H1 (cell line): ENCODE measurements around the gene GARNL3. TPM values are rescaled to one million over a fixed set of nuclear protein-coding genes. Genes with fewer than 3 reads are reported as not detected.

Experiments used
- CTCF ChIA-PET: fragments of 300-600 bp; sonication (Branson Sonifier 250); formaldehyde crosslinking; loops from one replicate; lab custom pipeline; 2021; ENCODE audit not compliant: partially characterized antibody; lab: Charles Lee
- POLR2A ChIA-PET: fragments of 300-600 bp; sonication (Branson Sonifier 250); formaldehyde crosslinking; loops from one replicate; lab custom pipeline; 2021; ENCODE audit warnings: inconsistent platforms; ENCODE audit not compliant: partially characterized antibody; lab: Charles Lee
- DNase-seq, 2 experiments: peaks; one replicate each; pipeline versions ENCODE4 v3.0.0 to v3.0.0-alpha.2; 2010 to 2022; ENCODE audit warnings: low spot score in 2 of 2, low read depth in 1 of 2, mixed read lengths in 1 of 2
- FAIRE-seq: peaks from 2 replicates; lab custom pipeline; 2011; peaks lifted over from hg19 to GRCh38; lab: Jason Lieb, UNC
- H2AFZ ChIP-seq: 2 replicates; pipeline ENCODE4 v1.8.1; 2012; ENCODE audit warnings: low read length, inconsistent platforms
- H2AK5ac ChIP-seq: 2 replicates; pipeline ENCODE4 v1.6.1; 2013; ENCODE audit warnings: low read depth, low read length
- H2BK120ac ChIP-seq: replicated peaks from 2 replicates; pipeline ENCODE3; 2013; ENCODE audit warnings: low read depth, low read length, inconsistent platforms
- H2BK12ac ChIP-seq: 2 replicates; pipeline ENCODE4 v1.6.1; 2013; ENCODE audit warnings: low read depth, low read length
- H2BK15ac ChIP-seq: 2 replicates; pipeline ENCODE4 v1.6.1; 2013; ENCODE audit warnings: low read length
- H2BK20ac ChIP-seq: 2 replicates; pipeline ENCODE4 v1.6.1; 2013; ENCODE audit warnings: low read length
- H2BK5ac ChIP-seq: 2 replicates; pipeline ENCODE4 v1.6.1; 2013; ENCODE audit warnings: low read depth, low read length
- H3K14ac ChIP-seq: 2 replicates; pipeline ENCODE4 v1.6.1; 2013; ENCODE audit warnings: inconsistent platforms; ENCODE audit not compliant: insufficient read length
- H3K18ac ChIP-seq: 2 replicates; pipeline ENCODE4 v1.6.1; 2013; ENCODE audit warnings: low read length; ENCODE audit errors: extremely low read depth
- H3K23ac ChIP-seq: 2 replicates; pipeline ENCODE4 v1.6.1; 2013; ENCODE audit warnings: inconsistent platforms; ENCODE audit not compliant: insufficient read length
- H3K23me2 ChIP-seq: 2 replicates; pipeline ENCODE4 v1.6.1; 2013; ENCODE audit warnings: low read depth, low read length
- H3K27ac ChIP-seq: 2 replicates; pipeline ENCODE4 v1.6.1; 2011; ENCODE audit warnings: low read depth, low read length, inconsistent platforms
- H3K27me3 ChIP-seq, 4 experiments: replicated peaks in 1 of 4; 1 replicate in 1 of 4; 2 replicates in 3 of 4; pipeline versions ENCODE4 v1.6.1 to v1.8.1; 2011 to 2013; ENCODE audit warnings: low read length in 3 of 4, mild to moderate bottlenecking in 3 of 4, inconsistent platforms in 2 of 4, mixed read lengths in 2 of 4, moderate library complexity in 1 of 4; ENCODE audit not compliant: control insufficient read depth in 3 of 4, insufficient read depth in 3 of 4; ENCODE audit errors: extremely low read depth in 1 of 4
- H3K36me3 ChIP-seq, 4 experiments: 2 replicates each; pipeline versions ENCODE4 v1.6.1 to v1.8.1; 2011 to 2013; ENCODE audit warnings: mild to moderate bottlenecking in 4 of 4, low read length in 3 of 4, moderate library complexity in 2 of 4, control low read depth in 1 of 4, inconsistent platforms in 1 of 4; ENCODE audit not compliant: insufficient read depth in 4 of 4, control insufficient read depth in 2 of 4
- H3K4ac ChIP-seq: replicated peaks from 2 replicates; pipeline ENCODE3; 2013; ENCODE audit warnings: low read length, low read depth, mixed read lengths, inconsistent platforms; ENCODE audit not compliant: insufficient read length
- H3K4me1 ChIP-seq, 4 experiments: replicated peaks in 1 of 4; 1 replicate in 1 of 4; 2 replicates in 3 of 4; pipeline versions ENCODE4 v1.6.1 to v1.8.1; 2011 to 2013; ENCODE audit warnings: low read length in 3 of 4, inconsistent platforms in 2 of 4, mixed read lengths in 1 of 4; ENCODE audit not compliant: insufficient read depth in 4 of 4, control insufficient read depth in 3 of 4
- H3K4me2 ChIP-seq, 2 experiments: 2 replicates each; pipeline versions ENCODE4 v1.6.1 to v1.8.1; 2011 to 2013; ENCODE audit warnings: low read depth in 2 of 2, low read length in 2 of 2, control low read depth in 1 of 2, inconsistent platforms in 1 of 2, mild to moderate bottlenecking in 1 of 2; ENCODE audit not compliant: insufficient read depth in 1 of 2
- H3K4me3 ChIP-seq, 4 experiments: fragments of 200-600, 300-600 bp in 1 of 4; sonication (generic), shearing (Covaris generic), sonication (Bioruptor Twin) in 1 of 4; 2 replicates each; pipeline versions ENCODE4 v1.5.1 to v1.8.1; 2011 to 2016; ENCODE audit warnings: low read length in 4 of 4, low read depth in 3 of 4, control low read depth in 2 of 4, inconsistent platforms in 2 of 4, mild to moderate bottlenecking in 2 of 4, mixed read lengths in 1 of 4, moderate library complexity in 1 of 4; ENCODE audit not compliant: insufficient read depth in 2 of 4; ENCODE audit errors: extremely low read depth in 1 of 4
- H3K56ac ChIP-seq: replicated peaks from 2 replicates; pipeline ENCODE3; 2013; ENCODE audit warnings: low read depth, mild to moderate bottlenecking, mixed read lengths, low read length, inconsistent platforms; ENCODE audit not compliant: insufficient read length
- H3K79me1 ChIP-seq: 2 replicates; pipeline ENCODE4 v1.6.1; 2013; ENCODE audit warnings: low read depth, low read length, control low read depth
- H3K79me2 ChIP-seq, 2 experiments: 2 replicates each; pipeline versions ENCODE4 v1.6.1 to v1.8.1; 2012 to 2013; ENCODE audit warnings: low read length in 2 of 2, mild to moderate bottlenecking in 2 of 2, inconsistent platforms in 1 of 2; ENCODE audit not compliant: insufficient read depth in 2 of 2, control insufficient read depth in 1 of 2
- H3K9ac ChIP-seq, 4 experiments: replicated peaks in 1 of 4; 1 replicate in 1 of 4; 2 replicates in 3 of 4; pipeline versions ENCODE4 v1.6.1 to v1.8.1; 2011 to 2013; ENCODE audit warnings: low read depth in 3 of 4, low read length in 3 of 4, control low read depth in 2 of 4, mild to moderate bottlenecking in 2 of 4, moderate library complexity in 2 of 4, inconsistent platforms in 1 of 4; ENCODE audit errors: extremely low read depth in 1 of 4
- H3K9me3 ChIP-seq, 2 experiments: 2 replicates each; pipeline versions ENCODE4 v1.6.1 to v1.8.1; 2012 to 2013; ENCODE audit warnings: mild to moderate bottlenecking in 2 of 2, moderate library complexity in 2 of 2, control low read depth in 1 of 2, inconsistent platforms in 1 of 2, low read depth in 1 of 2, low read length in 1 of 2, mixed read lengths in 1 of 2; ENCODE audit not compliant: insufficient read depth in 2 of 2
- H4K20me1 ChIP-seq, 2 experiments: replicated peaks in 1 of 2; 2 replicates each; pipeline versions ENCODE3 to v1.8.1; 2011 to 2013; ENCODE audit warnings: inconsistent platforms in 2 of 2, low read length in 2 of 2, mild to moderate bottlenecking in 1 of 2; ENCODE audit not compliant: insufficient read depth in 2 of 2, control insufficient read depth in 1 of 2
- H4K5ac ChIP-seq: 2 replicates; pipeline ENCODE4 v1.6.1; 2013; ENCODE audit warnings: low read length, low read depth, mixed read lengths, inconsistent platforms; ENCODE audit not compliant: insufficient read length
- H4K8ac ChIP-seq: 2 replicates; pipeline ENCODE4 v1.8.0; 2013; ENCODE audit warnings: mild to moderate bottlenecking, moderate library complexity, low read length, inconsistent platforms; ENCODE audit not compliant: insufficient read depth; ENCODE audit errors: extremely low read depth
- H4K91ac ChIP-seq: replicated peaks from 2 replicates; pipeline ENCODE3; 2013; ENCODE audit warnings: low read length, mixed read lengths, inconsistent platforms; ENCODE audit not compliant: insufficient read length
- ASH2L ChIP-seq: fragments of 200-600, 300-600 bp; sonication (generic); IDR thresholded peaks from one replicate; pipeline ENCODE4 v1.7.1; 2017; ENCODE audit warnings: low read length
- MAFK ChIP-seq: IDR thresholded peaks from 2 replicates; pipeline ENCODE4 v1.6.1; 2012; ENCODE audit warnings: low read depth, mild to moderate bottlenecking, improper control_type of control experiment, low read length
- WGBS, 2 experiments: shearing (Covaris generic) in 1 of 2; methylation state at CpG; one replicate each; pipeline versions ENCODE4 v1.1.6 to v1.1.7; 2013 to 2015; ENCODE audit warnings: low lambda C conversion rate in 2 of 2, mixed read lengths in 2 of 2, inconsistent platforms in 1 of 2, low coverage in 1 of 2, missing lambda C conversion rate in 1 of 2; ENCODE audit not compliant: insufficient replicate concordance in 2 of 2, insufficient coverage in 1 of 2, insufficient read length in 1 of 2; ENCODE audit errors: extremely low coverage in 1 of 2, missing lambda C conversion rate in 1 of 2; 5-methylcytosine and 5-hydroxymethylcytosine counted together
- polyA plus RNA-seq, 7 experiments: library from polyadenylated mRNA; depleted of rRNA in 3 of 7; stranded (reverse) in 5 of 7; unstranded in 2 of 7; fragments of >200 nt in 5 of 7; fragments of 200-250 nt in 2 of 7; gene quantifications; 1 replicate in 5 of 7; 2 replicates in 1 of 7; 4 replicates in 1 of 7; pipeline versions ENCODE4 v1.2.1 to v1.2.3, GENCODE V29; 2011 to 2013; ENCODE audit warnings: missing spikeins in 2 of 7, mixed read lengths in 2 of 7
- total RNA-seq: library from RNA; stranded (reverse); fragmentation: NEBNext Ultra II Directional; extraction: Animal tissue kit (Norgen Biotek cat#: 25700); gene quantifications from 2 replicates; pipeline ENCODE4 v1.2.1, GENCODE V29; 2021

GARNL3 gene
- total and polyA plus RNA-seq, 2 of the 8 experiments (the other 6 are each of a cell fraction or from before 2014, with no cell fraction given) = 6.5 to 18.3 TPM

- H3K9ac ChIP-seq = no peak overlapping the region
- POLR2A ChIA-PET = interaction anchor here (0.6 to 3.3 kb wide), 5 partner anchors 9 to 239 kb away, joined by 3 to 11 read pairs (median 5); no protein-coding TSS in a partner anchor
- no peak overlapping the region for H2BK20ac ChIP-seq
- H3K4me3 ChIP-seq = no peak overlapping the region
- no peaks in the 10 kb centered on the region for H4K20me1 ChIP-seq
- no peak overlapping the region for H3K18ac ChIP-seq
- no peak overlapping the region for H3K14ac ChIP-seq
- H3K23me2 ChIP-seq = no peaks in the 10 kb centered on the region
- H2BK5ac ChIP-seq = no peak overlapping the region
- TF ChIP-seq MAFK (peak; percentile 77), ASH2L (no peak)
- TF ChIP-seq, all 59 proteins: peak for 1
- Histone ChIP-seq H3K36me3 (no peaks in the 10 kb centered on the region), H2BK15ac (no peak overlapping the region), H4K5ac (no peak overlapping the region), H3K27ac (no peak overlapping the region), H2BK12ac (no peak overlapping the region), H3K4me1 (peaks cover 0 to 8% (median 1%) of the 10 kb centered on the region in 4 experiments; a peak in 4 of 7 replicates), H3K23ac (no peak overlapping the region), H3K4me2 (no peak overlapping the region), H2AK5ac (no peak overlapping the region), H3K27me3 (no peaks in the 10 kb centered on the region), H3K79me2 (no peaks in the 10 kb centered on the region), H4K91ac (no peak overlapping the region), H4K8ac (no peak overlapping the region), H3K56ac (no peak overlapping the region), H3K79me1 (no peaks in the 10 kb centered on the region), H3K9me3 (no peaks in the 10 kb centered on the region), H3K4ac (no peak overlapping the region), H2BK120ac (no peak overlapping the region), H2AFZ (no peak overlapping the region)
- DNase-seq = peak in 1 of 2 experiments; percentile 48
- WGBS, 2 experiments = 89% methylated on average over 6 of the region's 6 CpGs; no CpG with 5 or more reads in 1 of the 2 experiments
- CTCF ChIA-PET = interaction anchor here (1.1 to 4.8 kb wide), 4 partner anchors 9 to 153 kb away, joined by 3 to 33 read pairs (median 3); no protein-coding TSS in a partner anchor
- FAIRE-seq = no peak
Observed at GRCh38 chr9:127368852-127369402, 104.4 kb downstream of the GARNL3 start.
